DOHH2 (cell line): ENCODE data around the gene KCNA5.

Source experiments
- H3F3A ChIP-seq: fragments of 200-600 bp; sonication (generic), shearing (Covaris generic); 2 replicates; pipeline ENCODE4 v1.6.0; 2016; ENCODE audit warnings: antibody characterized with exemption, mild to moderate bottlenecking; ENCODE audit not compliant: control insufficient read depth, insufficient read depth
- H3K27ac ChIP-seq: fragments of 200-600 bp; sonication (generic); 2 replicates; pipeline ENCODE4 v1.5.1; 2014; ENCODE audit warnings: low read depth, mild to moderate bottlenecking, low read length, moderate library complexity
- H3K27me3 ChIP-seq: fragments of 200-600 bp; sonication (generic); 2 replicates; pipeline ENCODE4 v1.6.1; 2014; ENCODE audit warnings: mild to moderate bottlenecking, low read length, mixed read lengths; ENCODE audit not compliant: control insufficient read depth
- H3K36me3 ChIP-seq: fragments of 200-600 bp; sonication (generic); 2 replicates; pipeline ENCODE4 v1.6.1; 2014; ENCODE audit warnings: mild to moderate bottlenecking, low read length, moderate library complexity, mixed read lengths; ENCODE audit not compliant: control insufficient read depth
- H3K4me1 ChIP-seq: fragments of 200-600 bp; sonication (generic); 2 replicates; pipeline ENCODE4 v1.6.1; 2014; ENCODE audit warnings: mild to moderate bottlenecking, low read length, mixed read lengths; ENCODE audit not compliant: control insufficient read depth
- H3K4me2 ChIP-seq: fragments of 200-600 bp; sonication (generic); 2 replicates; pipeline ENCODE4 v1.6.0; 2014; ENCODE audit warnings: mild to moderate bottlenecking, low read length, moderate library complexity
- H3K4me3 ChIP-seq: fragments of 200-600 bp; sonication (generic); 2 replicates; pipeline ENCODE4 v1.5.1; 2014; ENCODE audit warnings: mild to moderate bottlenecking, low read length, mixed read lengths
- H3K79me2 ChIP-seq: fragments of 200-600 bp; sonication (generic); 2 replicates; pipeline ENCODE4 v1.6.1; 2014; ENCODE audit warnings: mild to moderate bottlenecking, low read length, mixed read lengths; ENCODE audit not compliant: control insufficient read depth
- H3K9me2 ChIP-seq: fragments of 200-600 bp; sonication (generic); replicated peaks from 2 replicates; pipeline ENCODE4 v1.6.1; 2014; ENCODE audit warnings: mild to moderate bottlenecking, low read length, mixed read lengths; ENCODE audit not compliant: control insufficient read depth
- H3K9me3 ChIP-seq: fragments of 200-600 bp; sonication (generic); 2 replicates; pipeline ENCODE4 v1.6.1; 2014; ENCODE audit warnings: antibody characterized with exemption, low read length, mixed read lengths; ENCODE audit not compliant: control insufficient read depth, insufficient read depth
- H4K20me1 ChIP-seq: fragments of 200-600 bp; sonication (generic); 2 replicates; pipeline ENCODE4 v1.6.0; 2014; ENCODE audit warnings: low read depth, mild to moderate bottlenecking, antibody characterized with exemption, low read length, moderate library complexity; ENCODE audit not compliant: control insufficient read depth, insufficient read depth
- CTCF ChIP-seq: fragments of 200-600 bp; sonication (generic); IDR thresholded peaks from one replicate; pipeline ENCODE4 v1.5.1; 2014; ENCODE audit warnings: antibody characterized with exemption, mild to moderate bottlenecking, low read depth, low read length; ENCODE audit not compliant: poor library complexity, severe bottlenecking
- EZH2phosphoT487 ChIP-seq: fragments of 200-600 bp; sonication (generic); IDR thresholded peaks from 2 replicates; pipeline ENCODE4 v1.6.1; 2017; ENCODE audit warnings: borderline replicate concordance, mild to moderate bottlenecking, antibody characterized with exemption, low read length, moderate library complexity, mixed read lengths

Gene KCNA5

GRCh38 chr12:5073054-5073453 lies 29.4 kb downstream of the KCNA5 start:
- no peak overlapping the region for H3K27ac ChIP-seq
- no peaks in the 10 kb centered on the region for H3K4me1 ChIP-seq
- no peaks in the 10 kb centered on the region for H3F3A ChIP-seq
- H3K9me3 ChIP-seq: no peaks in the 10 kb centered on the region
- H4K20me1 ChIP-seq: no peaks in the 10 kb centered on the region
- H3K36me3 ChIP-seq: no peaks in the 10 kb centered on the region
- H3K79me2 ChIP-seq: no peaks in the 10 kb centered on the region
- no peak for TF ChIP-seq EZH2phosphoT487
- peak; percentile 46 for TF ChIP-seq CTCF
- no peaks in the 10 kb centered on the region for H3K9me2 ChIP-seq
- H3K4me3 ChIP-seq: no peak overlapping the region
- H3K27me3 ChIP-seq: peaks cover 9% of the 10 kb centered on the region; the same call in 1 of the 2 replicates
- H3K4me2 ChIP-seq: no peak overlapping the region

- Histone ChIP-seq H3K9me3 (no peaks in the 10 kb centered on the region), H3K4me1 (no peaks in the 10 kb centered on the region), H3K36me3 (no peaks in the 10 kb centered on the region), H3F3A (no peaks in the 10 kb centered on the region), H4K20me1 (no peaks in the 10 kb centered on the region), H3K79me2 (no peaks in the 10 kb centered on the region), H3K9me2 (no peaks in the 10 kb centered on the region), H3K4me2 (no peak overlapping the region), H3K27ac (no peak overlapping the region), H3K27me3 (peaks cover 9% of the 10 kb centered on the region; the same call in 1 of the 2 replicates), H3K4me3 (no peak overlapping the region)
- TF ChIP-seq CTCF (peak; percentile 49), EZH2phosphoT487 (no peak)
These were observed 30.2 kb downstream of the KCNA5 start for GRCh38 chr12:5073853-5074252.

GRCh38 chr12:5076761-5077160 lies 33.1 kb downstream of the KCNA5 start:
- Histone ChIP-seq H3K4me3 (no peak overlapping the region), H3K4me2 (no peak overlapping the region), H3K4me1 (no peaks in the 10 kb centered on the region), H3K9me2 (no peaks in the 10 kb centered on the region), H3K79me2 (no peaks in the 10 kb centered on the region), H4K20me1 (no peaks in the 10 kb centered on the region), H3K9me3 (no peaks in the 10 kb centered on the region), H3K36me3 (no peaks in the 10 kb centered on the region), H3K27ac (no peak overlapping the region), H3F3A (no peaks in the 10 kb centered on the region), H3K27me3 (peaks cover 10% of the 10 kb centered on the region)
- TF ChIP-seq CTCF: no peak
- no peak for TF ChIP-seq EZH2phosphoT487
